Measurements from ENCODE around the gene TEC.

TEC gene

DNA sequence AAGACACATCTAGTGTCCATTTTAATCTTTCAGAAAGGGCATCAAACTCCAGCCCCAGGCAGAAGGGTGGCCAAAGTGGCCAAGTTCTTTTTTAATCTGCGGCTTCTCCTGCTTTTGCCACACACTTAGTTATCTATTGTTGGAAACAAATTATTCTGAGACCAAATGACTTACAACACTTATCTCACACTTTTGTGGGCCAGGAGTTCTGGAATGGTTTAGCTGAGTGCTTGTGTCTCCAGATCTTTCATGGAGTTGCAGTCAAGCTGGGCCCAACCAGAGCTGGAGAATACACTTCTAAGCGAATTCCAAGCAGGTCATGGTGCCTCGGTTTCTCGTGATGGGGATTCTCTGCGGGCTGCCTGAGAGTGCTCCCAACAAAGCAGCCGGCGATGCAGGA lies 139.5 kb downstream of the TEC start:
- no peak for FAIRE-seq
- no peak for DNase-seq (ENCODE audit: insufficient read length, low spot score)

DNA sequence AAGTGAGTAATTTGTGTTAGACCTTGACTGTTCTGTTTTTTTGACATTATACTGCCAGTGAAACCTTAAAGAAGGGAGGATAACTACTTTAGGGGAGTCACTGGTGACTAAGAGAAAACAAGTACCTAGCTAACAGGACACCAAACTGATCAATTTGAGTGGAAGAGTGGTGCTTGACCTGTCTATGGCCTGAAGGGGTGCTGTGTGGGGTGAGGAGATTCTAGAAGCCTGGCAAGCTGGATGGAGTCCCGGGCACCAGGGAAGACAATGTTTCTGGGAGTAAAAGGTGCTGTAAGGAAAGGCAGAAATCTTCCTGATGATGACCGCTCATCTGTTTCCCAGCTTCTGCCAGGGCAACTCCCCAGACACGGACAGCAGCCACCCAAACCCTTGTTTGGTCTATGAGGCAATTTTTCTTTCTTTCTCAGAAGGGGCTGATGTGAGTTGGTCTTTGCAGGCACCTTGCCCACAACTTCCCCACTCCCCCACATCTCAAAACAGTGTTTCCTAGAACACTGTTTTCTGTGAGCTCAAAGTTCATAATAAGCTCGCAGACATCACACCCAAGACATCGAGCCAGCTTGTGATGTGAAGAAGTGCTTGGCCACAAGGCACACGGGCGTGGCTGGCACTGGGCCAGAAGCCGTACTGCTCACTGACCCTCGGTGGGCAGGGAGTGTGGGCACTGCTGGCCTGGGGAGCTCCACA lies 140.2 kb downstream of the TEC start:
- FAIRE-seq (no peak), DNase-seq (ENCODE audit: insufficient read length, low spot score) (no peak)

DNA sequence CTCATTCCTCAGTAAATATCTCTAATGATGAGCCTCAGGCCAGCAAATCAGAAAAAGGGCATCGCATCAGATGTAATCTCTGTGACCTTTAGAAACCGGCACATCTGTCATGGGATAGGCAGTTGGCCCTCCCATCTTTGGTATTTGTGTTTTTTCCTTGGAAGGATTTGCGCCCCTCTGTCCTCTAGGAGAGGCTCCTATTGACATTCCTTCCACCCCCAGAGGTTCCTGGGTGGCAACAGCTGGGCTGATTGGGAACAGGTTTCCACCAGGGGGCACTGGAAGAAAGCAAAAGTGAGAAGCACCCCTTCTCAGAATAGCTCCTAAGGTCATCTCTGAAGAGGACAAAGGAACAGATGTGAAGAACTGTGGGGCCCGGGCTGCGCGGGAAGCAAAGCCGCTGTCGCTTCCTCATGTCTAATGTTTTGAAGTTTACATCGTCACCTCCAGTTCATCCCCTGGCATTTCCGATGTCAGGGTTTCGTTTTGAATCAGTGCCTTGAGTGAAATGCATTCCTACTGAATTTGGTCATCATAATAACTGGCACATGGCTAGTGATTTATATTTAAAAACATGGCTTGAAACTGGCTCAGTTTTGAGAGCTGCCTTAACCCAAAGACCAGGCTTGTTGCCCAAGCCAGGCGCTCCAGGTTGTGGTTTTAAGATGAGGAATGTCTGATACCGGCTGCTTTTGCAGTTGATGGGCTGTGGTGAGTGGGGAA lies 141.8 kb downstream of the TEC start:
- DNase-seq (ENCODE audit: insufficient read length, low spot score) (peak; percentile 22), FAIRE-seq (peak; percentile 93)

DNA sequence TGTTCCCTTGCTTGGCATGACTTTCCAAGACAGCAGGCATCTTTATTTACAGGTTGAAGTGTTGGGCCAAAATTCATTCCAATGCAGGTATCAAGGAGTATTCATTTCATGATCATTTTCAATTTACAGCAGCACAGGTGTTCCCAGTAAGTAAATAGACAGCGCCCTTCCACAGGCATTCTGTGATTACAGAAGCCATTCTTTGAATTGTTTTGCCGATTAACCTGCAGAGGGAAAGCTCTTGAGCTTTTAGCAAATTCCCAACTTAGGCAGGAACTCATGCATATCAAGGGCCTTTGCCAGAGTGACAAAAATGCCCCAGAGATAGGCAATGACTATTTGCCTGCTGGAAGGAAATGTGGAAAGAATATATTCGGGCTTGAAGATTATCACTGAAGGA lies 142.4 kb downstream of the TEC start:
- DNase-seq (ENCODE audit: insufficient read length, low spot score) (no peak), FAIRE-seq (no peak)

DNA sequence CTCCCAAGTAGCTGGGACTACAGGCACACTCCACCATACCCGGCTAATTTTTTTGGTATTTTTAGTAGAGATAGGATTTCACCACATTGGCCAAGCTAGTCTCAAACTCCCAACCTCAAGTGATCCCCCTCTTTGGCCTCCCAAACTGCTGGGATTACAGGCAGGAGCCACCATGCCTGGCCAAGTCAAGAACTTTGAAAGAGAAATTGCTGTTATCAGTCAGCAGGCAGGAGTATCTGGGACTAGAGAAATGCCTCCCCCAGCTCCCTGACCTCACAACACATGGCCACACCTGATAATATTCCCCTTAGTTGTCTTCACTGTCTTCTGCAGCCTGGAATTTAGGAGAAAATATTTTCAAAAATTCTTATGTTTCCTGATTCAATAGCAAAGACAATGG lies 143.0 kb downstream of the TEC start:
- FAIRE-seq (no peak), DNase-seq (ENCODE audit: insufficient read length, low spot score) (no peak)

DNA sequence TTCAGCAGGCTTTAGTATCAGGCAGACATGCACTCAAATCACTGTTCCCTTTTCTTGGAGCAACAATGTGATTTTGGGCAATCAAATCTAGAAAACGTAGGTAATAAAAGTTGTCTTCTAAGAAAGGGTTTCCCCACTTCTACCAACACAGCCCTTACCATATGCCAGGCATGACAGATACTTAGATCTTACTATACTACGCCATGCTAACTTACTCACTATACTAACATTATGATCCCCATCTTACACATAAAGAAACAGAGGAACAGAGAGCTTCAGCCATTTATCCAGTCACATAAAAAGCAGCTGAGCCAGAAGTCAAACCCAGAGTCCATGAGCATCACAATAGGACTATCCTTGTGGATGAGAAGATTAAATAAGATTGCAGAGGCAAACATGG lies 144.8 kb downstream of the TEC start:
- no peak for FAIRE-seq
- DNase-seq (ENCODE audit: insufficient read length, low spot score), result no peak

DNA sequence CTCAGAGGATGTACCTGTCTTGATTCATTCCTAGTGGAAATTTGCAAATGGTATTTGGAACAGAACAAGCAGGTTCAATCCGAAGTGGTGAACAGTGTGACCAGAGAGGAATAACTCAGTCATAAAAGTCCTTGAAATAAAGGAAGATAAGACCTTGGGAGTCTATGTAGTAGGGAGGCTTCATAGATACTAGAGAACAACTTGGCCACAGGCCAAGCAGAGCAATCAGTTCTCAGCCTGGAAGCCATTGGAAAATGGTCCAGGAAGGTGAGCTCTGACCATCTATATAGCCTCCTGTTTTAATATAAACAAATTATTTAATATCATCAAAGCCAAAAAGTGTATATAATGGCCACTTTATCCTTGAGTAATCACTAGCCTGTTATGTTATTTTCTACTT lies 146.9 kb downstream of the TEC start:
- DNase-seq (ENCODE audit: insufficient read length, low spot score) (no peak), FAIRE-seq (no peak)

DNA sequence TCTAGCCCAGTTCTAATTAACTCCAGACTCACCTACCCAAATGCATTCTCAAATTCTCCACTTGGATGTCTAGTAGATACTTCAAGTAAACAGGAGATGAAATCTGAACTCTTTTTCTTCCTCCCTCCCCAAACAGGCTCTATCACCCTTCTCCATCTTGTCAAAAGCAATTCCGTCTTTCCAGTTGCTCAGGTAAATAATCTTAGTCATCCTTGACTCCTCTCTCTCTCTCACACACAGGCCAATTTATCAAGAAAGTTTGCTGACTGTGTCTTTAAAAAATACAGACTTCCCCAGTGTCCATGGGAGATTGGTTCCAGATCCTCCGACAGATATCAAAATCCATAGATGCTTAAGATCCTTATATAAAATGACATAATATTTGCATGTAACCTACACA lies 148.5 kb downstream of the TEC start:
- no peak for FAIRE-seq
- no peak for DNase-seq (ENCODE audit: insufficient read length, low spot score)

DNA sequence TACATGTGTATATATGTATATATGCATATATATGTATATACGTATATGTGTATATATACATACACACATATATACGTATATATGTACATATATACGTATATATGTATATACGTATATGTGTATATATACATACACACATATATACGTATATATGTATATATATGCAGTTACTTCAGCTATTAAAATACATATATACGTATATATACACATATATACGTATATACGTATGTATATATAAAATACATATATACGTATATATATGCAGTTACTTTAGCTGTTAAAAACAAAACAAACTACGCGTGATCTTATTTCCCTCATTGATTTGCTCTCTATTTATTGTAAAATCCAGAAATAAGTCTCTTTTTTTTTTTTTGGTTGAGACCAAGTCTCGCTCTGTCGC lies 149.5 kb downstream of the TEC start:
- FAIRE-seq (no peak), DNase-seq (ENCODE audit: insufficient read length, low spot score) (no peak)

DNA sequence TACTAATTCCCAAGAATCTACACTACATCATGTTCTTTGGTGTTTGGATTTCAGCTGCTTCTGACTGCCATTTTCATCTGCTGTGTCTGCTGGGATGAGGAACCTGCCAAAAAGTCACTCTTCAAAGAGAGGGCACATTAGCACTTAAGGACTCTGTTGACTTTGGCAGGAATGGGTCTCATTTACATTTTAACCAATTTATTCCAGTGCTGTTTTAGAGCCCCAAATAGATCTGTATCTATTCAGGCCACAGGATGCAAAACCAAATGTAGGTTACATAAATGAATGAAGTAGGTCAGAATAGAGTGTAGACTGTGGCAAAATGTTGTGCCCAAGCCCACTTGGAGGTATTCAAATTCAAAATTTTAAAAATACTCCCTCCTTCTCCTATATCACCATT lies 150.0 kb downstream of the TEC start:
- DNase-seq (ENCODE audit: insufficient read length, low spot score) (no peak), FAIRE-seq (no peak)

DNA sequence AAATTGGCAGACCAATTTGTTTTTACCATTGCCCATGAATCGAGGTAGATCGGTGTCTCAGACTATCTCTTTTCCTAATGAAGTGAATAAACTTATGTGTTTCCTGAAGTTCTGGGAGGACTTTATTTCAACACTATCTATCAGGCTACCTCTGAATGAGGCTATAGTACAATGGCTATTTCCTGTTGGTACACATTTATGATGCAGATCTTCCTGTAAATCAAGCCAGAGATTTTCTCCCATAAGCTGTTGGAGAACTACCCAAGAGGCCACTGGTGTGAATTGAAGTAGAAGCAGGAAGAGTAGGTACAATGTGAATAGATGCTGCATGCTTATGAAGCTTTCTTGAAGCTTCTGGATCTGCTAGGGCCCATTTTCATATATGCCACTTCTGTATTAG lies 151.6 kb downstream of the TEC start:
- FAIRE-seq (no peak), DNase-seq (ENCODE audit: insufficient read length, low spot score) (no peak)

DNA sequence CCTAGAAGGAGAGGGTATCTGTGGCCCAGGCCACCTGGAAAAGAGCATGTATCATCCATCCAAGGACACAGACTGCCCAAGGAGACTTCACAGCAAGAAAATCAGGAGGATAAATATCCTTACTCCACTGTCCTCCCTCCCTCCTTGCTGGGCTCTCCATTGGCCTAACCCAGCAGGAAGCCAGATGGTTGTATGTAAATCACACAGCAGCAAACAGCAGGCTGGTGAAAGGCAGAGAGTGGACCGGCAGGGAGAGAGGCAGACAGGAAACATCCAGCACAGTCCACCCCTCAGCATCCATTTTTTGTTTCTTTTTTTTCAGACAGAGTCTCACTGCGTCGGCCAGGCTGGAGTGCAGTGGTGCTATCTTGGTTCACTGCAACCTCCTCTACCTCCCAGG lies 153.1 kb downstream of the TEC start:
- no peak for FAIRE-seq
- DNase-seq (ENCODE audit: insufficient read length, low spot score), result no peak

DNA sequence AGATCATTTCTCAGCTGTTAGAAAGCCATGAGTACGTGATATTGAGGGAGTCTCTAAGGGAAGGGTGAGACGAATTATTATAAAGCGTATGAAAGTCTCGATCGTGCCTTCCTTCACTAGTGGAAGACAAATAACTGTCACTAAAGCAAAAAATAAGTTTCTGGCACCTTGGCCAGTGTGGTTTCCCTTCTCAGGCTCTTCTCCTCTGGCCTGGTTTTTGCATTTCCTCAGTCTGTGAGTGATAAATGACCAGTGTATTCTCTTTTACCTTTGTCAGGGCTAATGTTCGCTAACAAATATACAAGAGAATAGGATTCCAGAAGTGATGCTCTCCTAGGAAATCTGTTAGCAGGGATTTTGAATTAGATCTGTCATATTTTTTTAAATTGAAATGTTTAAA lies 155.2 kb downstream of the TEC start:
- no peak for DNase-seq (ENCODE audit: insufficient read length, low spot score)
- FAIRE-seq, result no peak

DNA sequence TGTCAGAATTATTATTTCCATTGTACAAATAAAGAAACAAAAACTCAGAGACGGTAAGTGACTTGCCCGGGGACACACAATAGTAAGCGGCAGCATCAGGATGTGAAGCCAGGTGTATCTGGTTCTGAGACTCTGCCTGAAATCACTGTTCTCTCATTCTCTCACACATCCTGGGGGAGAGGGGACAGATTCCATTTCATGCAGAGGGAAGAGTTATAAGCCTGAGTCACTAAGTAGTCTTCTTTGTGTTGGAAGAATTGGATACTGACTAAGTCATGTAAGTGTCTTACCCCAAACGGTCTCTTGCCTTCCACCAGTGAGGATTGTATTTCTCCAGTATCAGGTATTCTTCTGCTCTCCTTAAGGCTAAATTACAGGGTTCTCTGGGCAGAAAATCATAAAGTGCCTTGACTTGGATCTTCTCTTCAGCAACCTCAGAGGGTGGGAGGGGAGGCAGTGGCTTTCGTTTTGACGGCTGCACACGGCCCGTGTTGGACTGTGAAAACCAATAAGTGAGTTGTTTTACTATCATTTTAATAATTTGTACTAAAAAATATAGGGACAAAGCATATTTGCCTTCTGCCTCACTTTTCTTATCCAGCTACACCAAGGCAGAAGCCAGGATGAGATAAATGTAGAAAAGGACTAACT lies 157.5 kb downstream of the TEC start:
- DNase-seq (ENCODE audit: insufficient read length, low spot score) (no peak), FAIRE-seq (no peak)

DNA sequence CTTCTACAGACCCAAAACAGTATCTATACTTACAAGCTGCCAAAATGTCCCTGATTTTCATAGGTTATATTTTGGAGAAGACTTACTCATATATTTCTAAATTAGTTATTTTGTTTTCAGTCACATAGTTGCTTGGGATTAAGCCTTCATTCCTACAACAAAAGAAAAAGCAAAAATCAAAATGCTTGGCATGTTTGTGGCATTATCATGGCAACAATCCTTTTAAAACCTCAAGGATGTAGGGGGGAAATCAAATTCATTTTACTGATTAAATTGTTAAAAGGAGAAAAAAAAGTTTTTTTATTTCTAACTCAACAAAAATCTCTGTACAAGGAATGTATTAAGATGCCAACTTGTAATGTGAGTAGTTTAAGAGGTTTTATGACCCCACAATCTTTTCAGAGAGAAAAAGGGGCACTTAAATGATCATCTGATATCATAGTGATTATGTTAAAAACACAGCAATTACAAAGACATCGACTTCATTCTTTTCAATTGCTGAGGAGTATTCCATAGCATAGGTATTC lies 159.1 kb downstream of the TEC start:
- no peak for DNase-seq (ENCODE audit: insufficient read length, low spot score)
- FAIRE-seq, result no peak

DNA sequence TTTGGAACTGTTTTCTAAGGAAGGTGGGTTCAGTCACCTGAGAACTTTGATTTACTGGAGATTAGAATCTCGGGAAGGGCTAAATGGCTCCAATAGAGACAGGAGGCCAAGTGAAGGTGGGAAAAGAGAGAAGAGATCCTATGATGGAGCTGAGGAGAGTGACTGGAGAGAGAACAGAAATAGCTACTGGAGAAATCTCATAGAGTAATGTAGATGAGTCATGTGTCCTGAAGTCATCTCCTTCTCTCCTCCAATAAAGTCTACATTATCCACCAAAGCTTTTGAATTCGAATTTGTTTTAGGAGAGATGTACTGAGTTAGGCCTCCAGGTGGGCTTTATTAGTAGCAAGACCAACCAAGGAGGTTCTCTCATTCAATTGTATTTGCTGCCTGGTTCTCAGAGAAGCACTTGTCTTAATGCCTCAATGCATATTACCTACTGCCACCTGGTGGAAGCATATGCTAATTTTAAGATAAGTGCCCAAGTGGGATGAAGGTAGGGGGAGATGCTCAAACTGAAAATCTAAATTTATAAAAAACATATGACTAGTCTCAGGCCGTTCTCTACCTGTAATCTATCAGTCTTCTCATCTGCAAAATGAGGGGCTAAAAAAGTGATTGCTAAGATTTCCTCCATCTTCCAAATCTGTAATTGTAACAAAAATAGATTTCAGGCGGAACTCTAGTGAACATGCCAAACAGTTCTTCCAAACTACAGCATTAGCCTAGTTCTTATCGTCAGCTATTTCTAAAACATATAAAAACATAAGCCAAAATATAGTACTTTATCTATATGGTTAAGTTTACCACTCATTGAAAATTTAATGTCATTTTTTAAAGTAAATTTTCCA lies 160.0 kb downstream of the TEC start:
- peak; percentile 93 for FAIRE-seq
- no peak for DNase-seq (ENCODE audit: insufficient read length, low spot score)

DNA sequence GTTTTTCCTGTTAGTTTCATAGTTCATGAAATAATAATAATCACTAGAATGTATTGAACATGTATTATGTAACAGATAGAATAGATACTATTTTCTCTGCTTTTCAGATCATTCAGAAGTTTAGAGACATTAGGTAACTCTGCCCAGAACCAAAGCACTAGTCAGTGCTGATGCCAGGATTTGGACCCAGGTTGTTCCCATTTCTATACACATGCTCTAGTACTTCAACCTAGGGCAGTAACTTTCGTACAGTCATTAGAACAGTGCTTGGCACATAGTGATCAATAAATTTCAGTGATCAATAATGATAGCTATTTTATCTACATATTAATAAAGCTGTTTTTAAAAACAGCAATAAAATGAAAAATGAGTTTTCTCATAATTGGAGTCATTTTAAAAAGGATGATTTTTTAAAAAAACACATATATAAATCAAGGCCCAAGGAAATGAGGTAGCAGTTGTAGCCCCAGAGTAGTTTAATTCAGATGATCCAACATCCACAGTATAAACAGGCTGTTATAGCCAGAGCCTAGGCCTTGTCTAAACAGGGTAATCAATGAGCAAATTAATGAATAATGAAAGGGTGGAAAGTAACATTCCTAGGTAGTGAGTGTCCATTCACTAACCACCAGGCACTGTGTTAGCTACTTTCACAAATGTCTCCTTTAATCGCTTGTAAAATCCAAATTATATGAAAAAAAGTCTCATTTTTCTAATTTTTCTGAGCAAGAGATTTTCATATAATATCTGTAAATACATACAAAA lies 161.1 kb downstream of the TEC start:
- DNase-seq (ENCODE audit: insufficient read length, low spot score) (no peak), FAIRE-seq (no peak)

DNA sequence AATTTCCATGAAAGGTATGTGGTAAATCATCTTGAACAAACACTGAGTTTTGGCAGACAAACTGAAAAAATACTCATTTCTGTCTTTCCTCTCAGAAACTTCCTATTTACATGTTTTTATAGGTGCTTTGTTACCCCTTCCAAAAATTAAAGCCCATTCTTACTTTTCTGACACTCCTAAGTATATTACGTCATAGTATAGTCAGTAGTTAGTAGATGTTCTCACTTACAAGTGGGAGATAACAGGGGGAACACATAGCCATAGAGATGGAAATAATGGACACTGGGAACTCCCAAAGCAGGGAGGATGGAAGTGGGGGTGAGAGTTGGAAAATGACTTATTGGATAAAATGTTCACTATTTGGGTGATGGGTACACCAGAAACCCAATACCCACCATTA lies 164.4 kb downstream of the TEC start:
- no peak for DNase-seq (ENCODE audit: insufficient read length, low spot score)
- no peak for FAIRE-seq

DNA sequence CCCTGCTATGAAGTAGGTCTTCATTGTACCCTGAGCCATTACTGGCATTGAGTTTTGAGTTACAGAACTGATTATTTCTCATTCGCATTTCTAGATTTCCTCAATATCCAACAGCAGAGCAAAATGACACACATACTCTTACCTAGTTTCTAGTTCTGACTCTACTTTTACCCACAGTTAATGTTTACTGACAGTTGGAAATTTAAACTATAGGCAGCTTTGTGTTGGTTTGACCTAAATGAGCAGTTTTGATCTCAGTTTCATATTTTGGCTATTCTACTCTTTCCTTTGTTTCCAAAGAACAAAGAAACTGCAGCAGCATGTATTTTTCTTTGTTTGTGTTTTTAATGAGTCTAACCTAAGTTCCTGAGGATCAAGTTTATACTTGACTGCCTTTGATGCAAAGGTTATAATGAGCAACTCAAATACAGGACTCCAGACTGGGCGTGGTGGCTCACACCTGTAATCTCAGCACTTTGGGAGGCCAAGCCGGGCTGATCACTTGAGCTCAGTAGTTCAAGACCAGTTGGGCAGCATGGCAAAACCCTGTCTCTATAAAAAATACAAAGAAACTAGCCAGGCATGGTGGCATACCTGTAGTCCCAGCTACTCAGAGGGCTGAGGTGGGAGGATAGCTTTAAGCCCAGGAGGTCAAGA lies 166.0 kb downstream of the TEC start:
- no peak for DNase-seq (ENCODE audit: insufficient read length, low spot score)
- FAIRE-seq, result peak; percentile 56

DNA sequence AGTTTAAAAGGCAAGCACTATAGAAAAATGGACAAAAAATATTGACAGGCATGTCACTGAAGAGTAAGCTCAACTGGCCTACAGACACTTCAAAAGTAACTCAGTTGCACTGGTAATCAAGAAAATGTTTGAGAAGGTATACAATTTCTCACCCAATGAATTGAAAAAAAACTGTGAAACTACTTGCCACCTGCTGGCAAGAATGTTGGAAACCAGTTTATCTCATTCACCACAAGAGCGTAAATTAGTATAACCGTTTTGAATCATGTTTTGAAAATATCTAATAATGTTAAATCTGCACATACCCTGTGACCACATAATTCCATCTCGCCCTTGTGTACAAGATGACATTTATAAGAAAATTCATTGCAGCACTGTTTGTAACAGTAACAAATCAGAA lies 167.3 kb downstream of the TEC start:
- DNase-seq (ENCODE audit: insufficient read length, low spot score), result no peak

More for the DNA sequence above, 167.3 kb downstream of the TEC start:
- FAIRE-seq, result no peak
